Measurements from ENCODE around the gene CNIH3.

GRCh38 chr1:224623310-224623714 lies 7.2 kb downstream of the CNIH3 start:
- TF ChIP-seq CTCF (IDR thresholded peaks at IDR 0.05; ENCODE audit: low read depth, low read length, poor library complexity, severe bottlenecking) (no peak), EZH2phosphoT487 (IDR thresholded peaks at IDR 0.05; ENCODE audit: borderline replicate concordance, low read length) (no peak)
